GM18951 (cell line): ENCODE data around the gene SGTA.

Experiments used
- POLR2A ChIP-seq: IDR thresholded peaks from 4 replicates; pipeline ENCODE4 v1.6.1; 2011; ENCODE audit warnings: mild to moderate bottlenecking; ENCODE audit not compliant: insufficient read length, insufficient read depth; ENCODE audit errors: extremely low read depth
- in situ Hi-C: fragments of 300-500 bp; cut with MboI; formaldehyde crosslinking; loops from one replicate; pipeline ENCODE4 v1.12.0; 2022; ENCODE audit warnings: low sequenced_read_pairs, mixed read lengths, inconsistent platforms; ENCODE audit not compliant: unreplicated experiment

The SGTA gene

GRCh38 chr19:2733930-2734588 is 49.0 kb downstream of the SGTA start:
- no peak for TF ChIP-seq POLR2A
- in situ Hi-C loops, result no loop called here

- in situ Hi-C loops, result no loop called here
- no peak for TF ChIP-seq POLR2A
Measured at GRCh38 chr19:2732883-2733282, 50.2 kb downstream of the SGTA start.

- in situ Hi-C loops, result no loop called here
- TF ChIP-seq POLR2A, result no peak
Measured at GRCh38 chr19:2732157-2732725, 50.8 kb downstream of the SGTA start.

GRCh38 chr19:2731181-2731995 is 51.7 kb downstream of the SGTA start:
- no peak for TF ChIP-seq POLR2A
- in situ Hi-C loops, result no loop called here

GRCh38 chr19:2729943-2730818 is 52.9 kb downstream of the SGTA start:
- no peak for TF ChIP-seq POLR2A
- in situ Hi-C loops, result no loop called here

- in situ Hi-C loops, result no loop called here
- TF ChIP-seq POLR2A, result no peak
Measured at GRCh38 chr19:2728783-2729387, 54.2 kb downstream of the SGTA start.

GRCh38 chr19:2727640-2727944 is 55.5 kb downstream of the SGTA start:
- no peak for TF ChIP-seq POLR2A
- in situ Hi-C loops, result no loop called here

- in situ Hi-C loops, result no loop called here
- no peak for TF ChIP-seq POLR2A
Measured at GRCh38 chr19:2726904-2727639, 56.0 kb downstream of the SGTA start.

GRCh38 chr19:2726160-2726855 is 56.8 kb downstream of the SGTA start:
- in situ Hi-C loops, result no loop called here
- no peak for TF ChIP-seq POLR2A

GRCh38 chr19:2724148-2724557 is 58.9 kb downstream of the SGTA start:
- in situ Hi-C loops, result no loop called here
- no peak for TF ChIP-seq POLR2A

GRCh38 chr19:2723747-2724146 is 59.3 kb downstream of the SGTA start:
- in situ Hi-C loops, result no loop called here
- TF ChIP-seq POLR2A, result no peak

- TF ChIP-seq POLR2A, result no peak
- in situ Hi-C loops, result no loop called here
Measured at GRCh38 chr19:2723345-2723715, 59.7 kb downstream of the SGTA start.
